Parathyroid adenoma (tissue), 2 donors: ENCODE data around the gene SLC39A3.

ENCODE experiments used
- H2AFZ ChIP-seq: fragments of 300-600 bp; sonication (generic); one replicate; pipeline ENCODE4 v1.7.0; 2017; ENCODE audit warnings: antibody characterized with exemption, mild to moderate bottlenecking
- H3K27ac ChIP-seq: fragments of 300-600 bp; sonication (generic); one replicate; pipeline ENCODE4 v1.7.0; 2017
- H3K27me3 ChIP-seq: fragments of 300-600 bp; sonication (generic); one replicate; pipeline ENCODE4 v1.7.0; 2017; ENCODE audit warnings: low read length; ENCODE audit not compliant: control insufficient read depth, insufficient read depth
- H3K36me3 ChIP-seq: fragments of 300-600 bp; sonication (generic); one replicate; pipeline ENCODE4 v1.7.0; 2017; ENCODE audit warnings: low read length; ENCODE audit not compliant: control insufficient read depth, insufficient read depth
- H3K4me1 ChIP-seq: fragments of 300-600 bp; sonication (generic); one replicate; pipeline ENCODE4 v1.7.0; 2017; ENCODE audit warnings: control low read depth
- H3K4me2 ChIP-seq: fragments of 300-600 bp; sonication (generic); one replicate; pipeline ENCODE4 v1.7.0; 2017; ENCODE audit warnings: low read length
- H3K4me3 ChIP-seq: fragments of 300-600 bp; sonication (generic); one replicate; pipeline ENCODE4 v1.7.0; 2017; ENCODE audit warnings: low read depth, low read length
- H3K79me2 ChIP-seq: fragments of 300-600 bp; sonication (generic); one replicate; pipeline ENCODE4 v1.7.0; 2017; ENCODE audit warnings: control low read depth
- H3K9ac ChIP-seq: fragments of 300-600 bp; sonication (generic); one replicate; pipeline ENCODE4 v1.7.0; 2017; ENCODE audit warnings: mild to moderate bottlenecking
- H3K9me3 ChIP-seq: fragments of 300-600 bp; sonication (generic); one replicate; pipeline ENCODE4 v1.7.0; 2017; ENCODE audit warnings: low read length; ENCODE audit not compliant: control insufficient read depth
- TF ChIP-seq, protein P1 (sequence below): fragments of 300-600 bp; sonication (generic); IDR thresholded peaks from one replicate; pipeline ENCODE4 v1.7.0; 2017; ENCODE audit warnings: antibody characterized with exemption, mild to moderate bottlenecking
- donor health status: primary hyperparathyroidism.

The SLC39A3 gene

DNA sequence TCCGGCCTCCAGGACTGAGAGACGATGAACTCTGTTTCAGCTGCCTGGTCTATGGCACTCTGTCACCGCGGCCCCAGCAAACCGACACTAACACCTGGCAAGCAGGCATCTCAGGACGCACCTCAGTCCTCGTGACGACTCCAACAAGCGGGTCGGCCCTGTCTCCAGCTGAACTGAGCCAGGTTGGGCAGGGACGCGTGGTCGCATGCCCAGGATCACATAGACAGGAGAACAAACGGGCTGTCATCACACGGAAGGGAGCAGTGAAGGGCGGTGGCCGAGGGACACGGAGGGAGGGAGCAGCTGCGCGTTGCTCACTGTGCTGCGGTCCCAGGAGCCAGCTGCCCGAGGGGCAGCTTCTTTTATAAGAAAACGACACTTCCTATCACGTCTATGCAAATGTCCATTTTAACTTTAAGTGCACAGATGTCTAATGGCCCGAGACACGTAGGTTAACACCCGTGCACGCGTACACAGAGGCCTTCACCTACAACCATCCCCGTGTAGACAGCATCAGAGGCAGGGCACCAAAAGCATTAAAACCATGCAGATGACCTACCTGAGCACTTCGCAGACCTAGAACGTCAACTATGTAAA lies 34.4 kb upstream of the SLC39A3 start:
- Histone ChIP-seq H3K27ac (no peak overlapping the region), H3K79me2 (peaks cover 80% of the 10 kb centered on the region), H3K9ac (no peak overlapping the region), H3K4me1 (no peaks in the 10 kb centered on the region), H3K4me3 (no peak overlapping the region), H3K27me3 (no peaks in the 10 kb centered on the region), H3K9me3 (no peaks in the 10 kb centered on the region), H2AFZ (no peak overlapping the region), H3K4me2 (no peak overlapping the region), H3K36me3 (no peaks in the 10 kb centered on the region)
- TF ChIP-seq, protein P1, sequence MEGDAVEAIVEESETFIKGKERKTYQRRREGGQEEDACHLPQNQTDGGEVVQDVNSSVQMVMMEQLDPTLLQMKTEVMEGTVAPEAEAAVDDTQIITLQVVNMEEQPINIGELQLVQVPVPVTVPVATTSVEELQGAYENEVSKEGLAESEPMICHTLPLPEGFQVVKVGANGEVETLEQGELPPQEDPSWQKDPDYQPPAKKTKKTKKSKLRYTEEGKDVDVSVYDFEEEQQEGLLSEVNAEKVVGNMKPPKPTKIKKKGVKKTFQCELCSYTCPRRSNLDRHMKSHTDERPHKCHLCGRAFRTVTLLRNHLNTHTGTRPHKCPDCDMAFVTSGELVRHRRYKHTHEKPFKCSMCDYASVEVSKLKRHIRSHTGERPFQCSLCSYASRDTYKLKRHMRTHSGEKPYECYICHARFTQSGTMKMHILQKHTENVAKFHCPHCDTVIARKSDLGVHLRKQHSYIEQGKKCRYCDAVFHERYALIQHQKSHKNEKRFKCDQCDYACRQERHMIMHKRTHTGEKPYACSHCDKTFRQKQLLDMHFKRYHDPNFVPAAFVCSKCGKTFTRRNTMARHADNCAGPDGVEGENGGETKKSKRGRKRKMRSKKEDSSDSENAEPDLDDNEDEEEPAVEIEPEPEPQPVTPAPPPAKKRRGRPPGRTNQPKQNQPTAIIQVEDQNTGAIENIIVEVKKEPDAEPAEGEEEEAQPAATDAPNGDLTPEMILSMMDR = no peak

DNA sequence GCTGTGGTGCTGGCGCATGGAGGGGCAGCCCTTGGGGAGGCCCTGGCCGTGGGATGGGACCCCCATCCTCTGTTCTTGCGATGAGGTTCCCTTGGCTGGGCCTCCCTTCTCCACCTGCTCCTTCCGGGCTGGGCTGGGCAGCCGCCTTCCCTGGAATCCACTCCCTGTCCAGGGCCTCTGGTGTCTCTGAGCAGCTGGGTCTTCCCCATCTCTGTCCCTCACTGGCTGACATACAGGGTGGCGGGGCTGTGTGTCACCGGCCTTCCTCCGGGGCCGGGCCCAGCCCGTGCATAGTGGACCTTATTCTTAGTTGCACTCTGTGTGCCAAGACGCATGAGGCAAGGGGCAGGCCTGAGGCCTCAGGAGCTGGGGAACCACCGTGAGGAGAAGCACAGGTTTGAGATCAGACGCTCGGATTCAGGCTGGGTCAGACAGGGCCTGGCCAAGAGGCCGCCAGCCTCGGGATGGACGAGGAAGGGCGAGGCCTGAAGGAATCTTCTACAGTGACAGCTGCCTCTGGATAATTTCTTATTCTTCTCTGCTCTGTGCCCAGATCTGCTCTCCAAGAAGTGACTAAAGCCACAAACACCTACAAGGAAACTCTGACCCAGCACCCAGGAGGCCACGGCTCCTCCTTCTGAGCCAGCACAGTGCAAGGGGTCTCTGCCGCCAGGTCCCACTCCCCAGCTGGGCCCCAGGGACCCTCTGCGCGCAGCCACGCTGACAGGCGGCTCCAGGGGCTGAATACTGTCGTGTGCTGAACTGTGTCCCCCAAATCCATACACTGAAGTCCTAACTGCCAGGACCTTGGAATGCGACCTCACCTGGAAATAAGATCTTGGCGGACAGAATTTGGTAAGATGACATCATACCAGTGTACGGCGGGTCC lies 32.2 kb upstream of the SLC39A3 start:
- peaks cover 76% of the 10 kb centered on the region for H3K79me2 ChIP-seq
- H3K4me2 ChIP-seq = no peak overlapping the region
- TF ChIP-seq, protein P1 = no peak
- no peaks in the 10 kb centered on the region for H3K36me3 ChIP-seq
- no peak overlapping the region for H3K4me3 ChIP-seq
- no peaks in the 10 kb centered on the region for H3K27me3 ChIP-seq
- no peak overlapping the region for H3K27ac ChIP-seq
- no peaks in the 10 kb centered on the region for H3K4me1 ChIP-seq
- H3K9ac ChIP-seq = no peak overlapping the region
- H2AFZ ChIP-seq = no peak overlapping the region
- no peaks in the 10 kb centered on the region for H3K9me3 ChIP-seq

DNA sequence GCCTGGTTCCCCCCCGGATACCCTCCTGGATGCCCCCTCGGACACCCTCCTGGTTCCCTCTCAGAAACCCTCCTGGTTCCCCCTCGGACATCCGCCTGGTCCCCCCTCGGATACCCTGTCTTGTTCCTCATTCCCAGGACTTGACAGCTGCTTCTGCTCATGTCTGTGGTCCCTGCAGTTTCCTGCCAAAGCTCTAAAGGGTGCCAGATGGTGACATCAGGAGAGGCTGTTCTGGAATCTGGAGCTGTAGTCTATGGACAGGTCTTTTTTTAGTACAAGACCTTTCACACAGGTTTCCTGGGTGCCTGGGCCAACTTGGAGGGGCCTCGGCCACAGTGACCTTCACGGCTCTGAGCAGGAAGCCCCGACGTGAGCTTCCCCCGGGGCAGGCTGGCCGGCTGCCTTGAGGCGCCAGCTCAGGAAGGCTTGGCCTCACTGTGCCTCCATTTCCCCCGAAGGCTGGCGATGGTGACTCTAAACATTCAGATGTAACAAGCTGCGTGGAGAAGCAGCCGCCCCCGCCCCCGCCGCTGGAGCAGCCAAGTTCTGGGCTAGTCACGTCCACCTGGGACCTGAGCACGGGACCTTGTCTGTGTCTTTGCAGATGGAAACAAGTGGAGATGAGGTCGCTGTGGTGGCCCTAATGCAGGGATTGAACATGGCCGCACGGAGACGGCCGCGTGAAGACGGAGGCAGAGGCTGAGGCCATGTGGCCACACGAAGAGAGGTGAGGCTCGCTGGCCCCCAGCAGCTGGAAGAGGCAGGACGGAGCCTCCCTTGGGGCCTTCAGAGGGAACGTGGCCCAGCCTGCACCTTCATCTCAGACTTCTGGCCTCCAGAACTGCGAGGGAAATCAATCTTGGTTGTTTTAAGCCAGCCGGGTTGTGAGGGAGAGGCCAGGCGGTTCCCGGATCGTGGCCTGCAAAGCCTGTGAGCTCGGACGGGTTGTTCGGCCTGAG lies 30.5 kb upstream of the SLC39A3 start:
- peaks cover 62% of the 10 kb centered on the region for H3K79me2 ChIP-seq
- no peak overlapping the region for H3K27ac ChIP-seq
- H2AFZ ChIP-seq = no peak overlapping the region
- H3K4me3 ChIP-seq = no peak overlapping the region
- H3K9me3 ChIP-seq = no peaks in the 10 kb centered on the region
- H3K9ac ChIP-seq = no peak overlapping the region
- H3K4me1 ChIP-seq = no peaks in the 10 kb centered on the region
- H3K27me3 ChIP-seq = no peaks in the 10 kb centered on the region
- TF ChIP-seq, protein P1 = no peak
- no peak overlapping the region for H3K4me2 ChIP-seq
- H3K36me3 ChIP-seq = peaks cover 2% of the 10 kb centered on the region

DNA sequence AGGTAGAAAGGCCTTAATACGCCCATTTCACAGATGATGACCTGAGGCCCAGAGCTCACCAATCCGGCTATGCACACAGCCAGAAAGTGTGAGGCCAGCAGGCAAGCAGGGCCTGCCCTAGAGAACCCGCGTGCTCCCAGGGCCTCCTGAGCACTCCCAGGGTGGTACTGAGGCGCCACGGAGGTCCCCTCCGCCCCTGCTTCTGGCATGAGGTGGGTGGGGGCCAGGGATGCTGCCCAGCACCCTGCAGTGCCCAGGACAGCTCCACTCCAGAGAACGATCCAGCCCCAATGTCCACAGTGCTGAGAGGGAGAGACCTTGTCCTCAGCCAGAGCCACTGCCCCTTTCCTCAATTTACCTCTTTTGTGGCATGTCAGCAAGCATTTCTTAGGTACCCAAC lies 29.4 kb upstream of the SLC39A3 start:
- H3K9me3 ChIP-seq = no peaks in the 10 kb centered on the region
- no peak overlapping the region for H3K9ac ChIP-seq
- no peaks in the 10 kb centered on the region for H3K4me1 ChIP-seq
- no peak overlapping the region for H3K4me2 ChIP-seq
- peaks cover 2% of the 10 kb centered on the region for H3K36me3 ChIP-seq
- H3K27me3 ChIP-seq = no peaks in the 10 kb centered on the region
- peaks cover 58% of the 10 kb centered on the region for H3K79me2 ChIP-seq
- no peak overlapping the region for H3K4me3 ChIP-seq
- TF ChIP-seq, protein P1 = no peak
- H3K27ac ChIP-seq = no peak overlapping the region
- H2AFZ ChIP-seq = no peak overlapping the region
